GM21367 (cell line): ENCODE results near the gene WFDC5.
"Not testable (repeated sequence)": the region's sequence is repeated elsewhere in the genome, so short reads cannot be mapped to it uniquely, and the experiment has no call there.

ENCODE experiments used
- ATAC-seq: cut with Tn5 transposase; IDR thresholded peaks from one replicate; pipeline ENCODE4 v1.9.1; 2021; ENCODE audit not compliant: unreplicated experiment

Gene WFDC5, protein sequence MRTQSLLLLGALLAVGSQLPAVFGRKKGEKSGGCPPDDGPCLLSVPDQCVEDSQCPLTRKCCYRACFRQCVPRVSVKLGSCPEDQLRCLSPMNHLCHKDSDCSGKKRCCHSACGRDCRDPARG

DNA sequence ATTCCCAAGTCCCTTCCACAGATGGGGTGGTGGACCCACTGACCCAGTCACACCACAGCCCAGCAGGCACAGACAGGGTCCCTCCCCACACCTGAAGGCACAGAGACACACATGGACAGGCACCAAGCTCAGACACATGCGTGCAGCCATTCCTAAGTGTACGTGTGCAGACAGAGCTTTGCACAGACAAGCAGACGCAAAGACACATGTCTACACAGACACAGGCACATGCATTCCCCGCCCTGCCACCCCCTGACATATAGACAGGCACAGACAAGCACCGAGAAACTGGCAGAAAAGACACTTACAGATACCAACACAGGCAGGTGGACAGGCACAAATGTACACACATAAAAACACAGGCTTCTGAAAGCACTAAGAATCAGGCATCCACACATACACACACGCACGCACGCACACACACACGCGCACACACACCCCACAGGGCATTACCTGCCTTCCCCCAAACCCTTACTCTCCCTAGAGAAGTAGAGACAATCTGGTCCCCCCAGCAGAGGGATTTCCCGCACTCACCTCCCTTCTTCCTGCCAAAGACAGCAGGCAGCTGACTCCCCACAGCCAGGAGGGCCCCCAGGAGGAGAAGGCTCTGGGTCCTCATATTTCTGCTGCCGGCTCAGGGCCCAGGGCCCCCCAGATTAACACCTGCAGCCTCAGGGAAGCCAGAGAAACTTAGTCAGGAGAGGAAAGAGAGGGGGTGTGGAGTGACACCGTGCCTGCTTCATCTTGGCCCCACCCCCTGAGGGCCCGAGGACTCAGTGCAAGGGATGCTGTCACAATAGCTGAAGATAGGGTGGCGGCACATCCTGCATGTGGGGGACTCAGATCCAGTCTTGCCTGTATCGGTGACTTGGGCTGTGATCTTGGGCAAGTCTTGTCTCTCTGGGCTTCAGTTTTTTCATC is at the start of gene WFDC5:
Gene WFDC5 (minus strand): TSS at position 710 of the 921 bp plus-strand sequence. CDS start 91 bp downstream, at position 619.
- no peak for ATAC-seq

DNA sequence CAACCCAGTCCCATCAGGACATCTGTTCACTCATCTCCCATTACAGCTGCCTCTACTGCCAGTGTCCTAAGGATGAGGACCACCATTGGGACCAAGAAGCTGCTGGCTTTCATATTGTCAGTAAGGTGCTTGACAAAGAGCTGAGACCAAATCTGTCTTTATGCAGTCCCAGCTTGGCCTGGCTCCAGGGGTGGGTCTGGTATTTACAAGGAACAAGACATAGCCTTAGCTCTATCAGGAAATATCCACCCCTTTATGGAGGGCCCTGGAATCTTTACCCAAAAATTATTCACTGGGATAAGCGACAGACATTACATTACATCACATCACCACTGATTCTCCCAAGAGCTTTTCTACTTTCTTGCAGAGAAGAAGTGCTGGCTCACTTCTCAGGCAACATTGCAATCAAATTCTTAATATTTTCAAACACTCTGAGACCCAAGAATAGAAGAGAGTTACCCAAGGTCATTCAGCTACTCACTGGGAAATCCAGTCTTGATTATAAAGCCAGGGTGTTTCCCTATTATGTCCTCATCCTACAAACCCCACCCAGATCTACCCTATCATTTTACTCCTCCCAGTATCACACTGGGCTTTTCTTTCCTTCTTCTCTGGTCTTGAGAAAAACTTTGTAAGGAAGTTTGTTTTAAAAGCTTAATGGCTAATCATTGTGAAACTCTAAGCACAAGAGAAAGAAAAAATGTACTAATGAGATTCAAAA is 48.3 kb upstream of the WFDC5 start:
- ATAC-seq: no peak

DNA sequence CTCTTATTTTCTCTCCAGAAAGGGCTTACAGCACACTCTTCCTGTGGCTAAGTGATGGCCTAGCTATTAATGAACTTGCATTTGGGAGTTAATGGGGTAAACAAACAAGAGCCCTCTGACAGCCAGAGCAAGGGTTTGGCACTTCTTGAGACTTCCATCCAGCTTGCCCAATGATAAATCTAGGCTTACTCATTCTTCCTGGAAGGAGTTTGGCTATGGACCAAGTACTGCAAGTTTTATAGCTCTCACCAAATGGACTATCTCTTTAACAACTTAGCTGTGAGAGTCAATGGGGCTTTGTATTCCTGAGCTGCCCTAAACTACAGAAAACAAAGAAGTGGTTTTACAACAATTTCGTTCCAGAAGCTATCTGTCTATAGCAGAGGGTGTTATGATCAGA is 43.0 kb upstream of the WFDC5 start:
- no peak for ATAC-seq

DNA sequence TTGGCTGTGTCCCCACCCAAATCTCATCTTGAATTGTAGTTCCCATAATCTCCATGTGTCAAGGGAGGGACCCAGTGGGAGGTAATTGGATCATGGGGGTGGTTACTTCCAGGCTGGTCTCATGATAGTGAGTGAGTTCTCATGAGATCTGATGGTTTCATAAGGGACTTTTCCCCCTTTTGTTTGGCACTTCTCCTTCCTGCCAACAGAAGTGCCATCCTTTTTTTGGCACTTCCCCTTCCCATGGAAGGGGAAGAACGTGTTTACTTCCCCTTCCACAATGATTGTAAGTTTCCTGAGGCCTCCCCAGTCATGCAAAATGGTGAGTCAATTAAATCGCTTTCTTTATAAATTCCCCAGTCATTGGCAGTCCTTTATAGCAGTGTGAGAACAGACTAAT is 41.7 kb upstream of the WFDC5 start:
- no peak for ATAC-seq

DNA sequence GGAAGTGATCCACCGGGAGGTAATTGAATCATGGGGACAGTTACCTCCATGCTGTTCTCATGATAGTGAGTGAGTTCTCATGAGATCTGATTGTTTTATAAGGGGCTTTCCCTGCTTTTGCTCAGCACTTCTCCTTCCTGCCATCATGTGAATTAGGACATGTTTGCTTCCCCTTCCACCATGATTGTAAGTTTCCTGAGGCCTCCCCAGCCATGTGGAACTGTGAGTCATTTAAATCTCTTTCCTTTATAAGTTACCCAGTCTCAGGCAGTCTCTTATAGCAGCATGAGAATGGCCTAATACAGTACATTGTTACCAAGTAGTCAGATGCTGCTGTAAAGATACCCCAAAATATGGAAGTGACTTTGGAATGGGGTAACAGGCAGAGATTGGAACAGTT is 39.8 kb upstream of the WFDC5 start:
- not testable (repeated sequence) for ATAC-seq

DNA sequence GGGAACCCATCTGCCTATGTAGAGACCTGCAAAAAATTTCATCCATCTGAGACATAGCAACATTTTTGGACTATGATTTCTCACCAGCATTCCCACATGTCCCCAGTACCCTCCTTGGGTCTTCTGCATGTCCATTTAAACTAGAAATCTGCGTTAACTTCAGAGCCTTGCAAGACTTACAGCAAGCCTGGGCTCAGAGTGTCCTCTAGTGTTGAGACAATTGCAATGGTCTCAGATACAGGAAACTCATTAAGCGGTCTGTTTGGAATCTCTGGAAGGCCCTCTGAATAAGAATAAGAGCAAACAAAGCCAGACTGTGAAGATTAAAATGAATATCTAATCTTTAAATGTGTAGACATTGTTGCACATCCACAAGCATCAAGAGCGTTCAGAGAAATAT is 39.2 kb upstream of the WFDC5 start:
- ATAC-seq: no peak

DNA sequence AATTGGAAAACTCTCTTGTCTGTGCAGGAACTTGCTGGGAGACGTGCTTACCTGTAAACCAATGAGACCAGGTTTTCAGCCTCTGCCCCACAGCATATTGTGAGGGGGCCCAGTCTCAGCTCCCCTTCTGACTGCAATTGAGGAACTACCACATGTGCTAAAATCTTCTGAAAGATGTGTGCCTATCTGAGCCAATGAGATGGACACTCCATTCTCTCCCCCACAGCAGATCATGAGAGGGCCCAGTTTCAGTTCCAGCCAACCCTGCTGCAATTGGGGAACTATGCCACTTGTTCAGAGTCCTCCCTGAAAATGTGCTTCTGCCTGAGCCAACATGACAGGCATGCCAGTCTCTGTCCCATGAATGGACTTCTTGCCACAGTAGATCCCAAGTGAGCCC is 38.8 kb upstream of the WFDC5 start:
- no peak for ATAC-seq

DNA sequence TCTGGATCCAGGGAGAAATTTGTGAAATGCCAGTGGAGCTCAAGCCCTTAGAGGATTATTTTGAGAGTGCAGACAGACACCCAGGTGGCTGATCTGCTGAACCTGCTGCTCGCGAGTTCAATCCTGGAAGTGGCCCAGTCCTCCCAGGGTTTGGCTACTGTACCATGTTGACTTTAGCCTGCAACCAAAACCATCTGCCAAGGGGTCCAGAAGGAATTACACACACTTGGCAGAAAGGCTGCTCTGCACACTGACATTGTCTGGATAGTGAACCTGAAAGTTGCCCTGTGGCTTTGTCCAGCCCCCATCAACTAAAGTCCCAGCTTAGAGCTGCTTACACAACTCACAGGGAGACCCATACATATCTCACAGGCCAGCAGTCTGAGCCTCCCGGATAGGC is 38.2 kb upstream of the WFDC5 start:
- ATAC-seq: no peak

DNA sequence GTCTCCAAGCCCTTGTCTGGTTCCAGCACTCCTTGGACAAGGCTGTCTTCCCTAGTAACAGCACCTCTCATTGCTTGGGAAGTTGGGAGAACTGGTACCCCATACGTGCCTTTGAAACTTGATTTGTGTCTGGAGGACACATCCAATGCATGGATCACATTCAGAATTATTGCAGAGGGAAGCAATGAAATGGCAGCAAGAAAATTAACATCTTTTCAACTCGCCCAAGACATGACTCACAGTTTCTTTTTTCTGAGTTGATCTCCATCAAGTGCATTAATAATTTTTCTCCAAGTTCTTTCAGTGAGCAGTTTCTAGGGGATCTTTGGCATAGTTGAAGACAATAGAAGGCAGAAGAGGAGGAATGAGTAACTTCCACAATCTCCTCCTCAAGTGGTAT is 37.4 kb upstream of the WFDC5 start:
- ATAC-seq: no peak

DNA sequence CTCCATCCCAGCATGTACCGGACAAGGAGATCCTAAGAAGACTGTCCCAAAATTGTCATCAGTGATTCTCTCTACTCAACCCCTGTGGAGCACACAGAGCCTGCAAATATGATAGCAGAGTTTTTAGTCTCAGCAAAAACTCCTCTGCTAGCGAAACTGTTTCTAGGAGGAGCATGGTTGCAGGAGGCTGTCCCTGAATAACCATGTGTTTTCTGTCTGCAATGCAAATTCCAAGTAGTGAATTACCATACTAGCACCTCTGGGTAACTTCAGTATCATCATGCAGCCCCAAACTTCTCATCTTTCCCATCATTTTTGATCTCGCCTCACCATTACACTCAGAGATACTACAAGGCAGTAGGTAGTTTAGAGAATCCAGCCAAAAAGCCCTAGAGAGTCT is 34.1 kb upstream of the WFDC5 start:
- ATAC-seq: no peak

DNA sequence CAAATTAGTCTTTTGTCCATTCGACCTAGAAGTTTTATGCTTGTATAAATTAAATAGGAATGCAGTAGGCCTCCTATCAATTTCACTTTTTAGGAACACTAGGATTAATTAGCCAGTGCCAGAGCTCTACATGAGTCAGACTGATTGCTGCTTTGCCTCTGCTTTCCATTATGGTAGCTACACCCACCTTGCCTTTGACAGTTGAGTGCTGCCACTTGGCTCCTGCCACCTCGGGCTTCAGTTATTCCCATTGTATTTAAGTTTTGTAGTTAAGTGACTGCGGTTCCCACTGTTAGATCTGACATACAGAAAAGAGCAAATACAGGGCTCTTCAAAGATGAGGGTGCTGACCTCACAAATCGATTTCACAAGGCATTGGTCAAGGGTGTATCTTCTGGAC is 25.9 kb upstream of the WFDC5 start:
- no peak for ATAC-seq

DNA sequence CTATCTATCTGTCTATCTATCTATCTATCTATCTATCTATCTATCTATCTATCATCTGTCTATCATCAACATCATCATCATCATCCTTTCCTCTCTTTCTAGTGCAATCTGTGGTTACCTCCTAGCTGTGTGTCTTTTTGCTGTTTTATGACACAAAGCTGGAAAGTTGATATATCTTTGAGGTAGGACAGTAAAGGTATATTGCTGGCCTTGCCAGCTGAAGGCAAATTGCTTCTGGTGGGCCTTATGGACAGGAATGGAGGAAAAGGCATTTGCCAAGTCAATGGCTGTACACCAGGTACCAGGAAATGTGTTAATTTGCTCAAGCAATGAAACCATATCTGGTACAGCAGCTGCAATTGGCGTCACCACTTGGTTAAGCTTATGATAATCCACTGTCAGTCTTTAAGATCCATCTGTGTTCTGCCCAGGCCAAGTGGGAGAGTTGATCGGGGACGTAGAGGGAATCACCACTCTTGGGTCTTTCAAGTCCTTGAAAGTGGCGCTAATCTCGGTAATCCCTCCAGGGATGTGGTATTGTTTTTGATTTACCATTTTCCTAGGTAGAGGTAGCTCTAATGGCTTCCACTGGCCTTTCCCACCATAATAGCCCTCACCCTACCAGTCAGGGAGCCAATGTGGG is 24.9 kb upstream of the WFDC5 start:
- not testable (repeated sequence) for ATAC-seq

DNA sequence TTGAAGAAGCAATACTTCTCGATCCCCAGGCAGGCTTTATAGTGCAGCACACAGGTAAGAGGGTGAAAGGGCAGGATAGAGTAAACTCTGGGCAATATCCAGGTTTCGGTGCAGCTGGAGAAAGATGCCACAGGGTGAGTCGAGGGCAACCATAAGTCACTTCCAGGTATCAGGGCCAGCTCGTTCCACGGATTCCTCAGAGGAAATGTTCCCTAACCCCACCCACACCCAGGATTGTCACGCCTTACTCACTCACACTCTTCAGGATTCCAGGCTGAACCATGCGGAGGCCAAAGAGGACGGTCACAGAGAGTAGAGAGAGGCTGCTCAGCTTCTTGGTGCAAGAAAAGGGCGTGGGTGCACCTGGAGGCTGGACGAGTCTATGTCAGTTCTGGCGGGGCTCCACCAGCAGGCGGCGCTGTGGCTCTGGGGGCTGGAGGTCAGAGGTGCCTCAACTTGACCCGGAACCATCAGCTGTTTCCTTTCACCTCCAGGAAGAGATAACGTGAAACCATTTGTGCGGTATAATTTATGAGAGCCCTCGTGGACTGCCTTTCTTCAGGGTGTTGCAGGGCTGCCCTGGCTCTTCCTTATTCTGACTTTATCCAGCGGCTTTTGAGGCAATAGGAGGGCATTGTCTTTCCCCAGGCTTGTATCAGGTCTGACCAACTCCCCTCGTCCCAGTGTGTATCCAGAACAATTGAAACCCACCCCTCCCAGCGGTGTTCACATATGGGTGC is 23.8 kb upstream of the WFDC5 start:
- ATAC-seq: no peak

DNA sequence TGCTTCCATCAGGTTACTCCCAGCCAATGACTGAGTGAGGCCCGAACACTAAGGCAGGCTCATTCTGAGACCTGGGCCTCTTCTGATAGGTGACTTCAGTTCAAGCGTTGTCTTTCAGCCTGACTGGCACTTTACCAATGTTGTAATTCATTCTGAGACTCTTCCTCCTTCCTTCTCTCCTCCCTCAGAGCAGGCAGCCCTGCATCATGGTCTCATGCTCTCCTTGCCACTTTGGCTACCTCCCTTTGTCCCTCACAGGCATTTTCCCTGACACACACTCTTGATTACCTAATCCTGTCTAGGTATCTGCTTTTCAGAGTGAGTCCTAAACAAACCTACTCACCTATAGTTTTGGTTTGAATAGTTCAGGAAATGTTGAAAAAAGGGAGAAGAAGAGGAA is 21.9 kb upstream of the WFDC5 start:
- ATAC-seq: no peak

DNA sequence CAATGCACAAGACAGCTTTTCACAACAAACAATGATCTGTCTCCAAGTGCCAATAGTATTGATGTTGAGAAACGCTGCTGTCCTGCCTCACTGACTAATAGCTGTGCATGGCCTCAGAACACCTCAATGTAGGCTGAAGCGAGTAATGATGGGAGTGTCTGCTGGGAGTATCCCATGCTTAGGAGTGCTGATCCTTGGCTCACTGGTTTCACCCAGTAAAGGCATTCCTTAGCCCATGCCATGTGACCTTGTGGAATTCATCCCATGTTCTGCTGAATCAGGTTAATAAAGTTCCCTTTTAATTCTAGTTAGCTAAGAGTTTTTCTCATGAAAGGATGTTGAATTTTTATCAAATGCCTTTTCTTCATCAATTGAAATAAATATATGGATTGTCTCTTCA is 13.1 kb upstream of the WFDC5 start:
- no peak for ATAC-seq

DNA sequence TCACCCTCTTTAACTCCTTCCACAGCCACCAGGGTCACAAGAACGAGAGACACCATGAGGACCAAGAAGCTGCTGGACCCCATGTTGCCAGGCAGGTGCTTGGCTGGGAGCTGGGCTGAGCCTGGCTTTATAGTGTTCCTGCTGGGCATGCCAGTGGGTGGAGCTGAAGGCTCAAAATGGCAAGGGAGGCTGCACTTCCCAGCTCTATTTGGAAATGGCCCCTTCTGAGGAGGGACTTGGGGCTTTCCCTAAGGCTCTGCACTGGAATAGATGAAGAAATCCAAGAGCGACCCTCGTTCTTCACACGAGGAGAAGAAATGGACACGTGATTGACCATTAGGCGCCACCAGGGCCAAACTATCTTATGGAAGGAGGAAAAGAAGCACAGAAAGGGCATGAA is 9.4 kb upstream of the WFDC5 start, which contains the start of gene WFDC12:
Gene WFDC12 (minus strand): TSS at position 101 of the 400 bp plus-strand sequence. CDS start 18 bp downstream, at position 83.
- ATAC-seq: no peak

DNA sequence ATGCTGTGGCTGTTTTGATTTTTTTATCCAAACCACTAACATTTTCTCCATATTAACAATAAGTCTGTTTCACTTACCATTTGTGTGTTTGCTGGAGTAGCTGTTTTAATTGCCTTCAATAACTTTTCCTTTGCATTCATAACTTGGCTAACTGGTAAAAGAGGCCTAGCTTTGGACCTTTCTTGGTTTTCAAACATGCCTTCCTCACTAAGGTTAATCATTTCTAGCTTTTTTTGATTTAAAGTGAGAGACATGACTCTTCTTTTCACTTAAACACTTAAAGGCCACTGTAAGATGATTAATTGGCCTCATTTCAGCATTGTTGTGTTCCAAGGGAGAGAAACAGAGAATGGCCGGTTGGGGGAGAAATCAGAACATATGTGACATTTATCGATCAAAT is 6.4 kb upstream of the WFDC5 start:
- no peak for ATAC-seq

DNA sequence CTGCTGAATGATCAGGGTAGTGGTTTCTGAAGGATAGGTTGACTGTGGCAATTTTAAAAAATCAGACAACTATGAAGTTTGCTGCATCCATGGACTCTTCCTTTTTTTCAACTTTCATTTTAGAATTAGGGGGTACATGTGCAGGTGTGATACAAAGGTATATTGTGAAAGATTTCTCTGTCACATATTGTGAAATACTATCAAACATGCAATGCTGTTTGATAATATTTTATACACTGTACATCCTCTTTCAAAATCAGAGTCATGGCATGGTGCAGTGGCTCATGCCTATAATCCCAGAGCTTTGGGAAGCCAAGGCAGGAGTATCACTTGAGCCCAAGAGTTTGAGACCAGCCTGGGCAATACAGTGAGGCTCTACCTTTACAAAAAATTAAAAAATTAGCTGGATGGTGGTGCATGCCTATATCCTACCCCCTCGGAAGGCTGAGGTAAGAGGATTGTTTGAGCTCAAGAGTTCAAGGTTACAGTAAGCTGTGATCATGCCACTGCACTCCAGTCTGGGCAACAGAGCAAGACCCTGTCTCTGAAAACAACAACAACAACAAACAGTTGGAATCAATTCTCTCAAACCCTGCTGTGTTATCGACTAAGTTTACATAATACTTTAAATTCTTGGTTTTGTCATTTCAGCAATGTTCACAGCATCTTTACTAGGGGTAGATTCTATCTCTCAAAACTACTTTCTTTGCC is 4.7 kb upstream of the WFDC5 start:
- no peak for ATAC-seq

DNA sequence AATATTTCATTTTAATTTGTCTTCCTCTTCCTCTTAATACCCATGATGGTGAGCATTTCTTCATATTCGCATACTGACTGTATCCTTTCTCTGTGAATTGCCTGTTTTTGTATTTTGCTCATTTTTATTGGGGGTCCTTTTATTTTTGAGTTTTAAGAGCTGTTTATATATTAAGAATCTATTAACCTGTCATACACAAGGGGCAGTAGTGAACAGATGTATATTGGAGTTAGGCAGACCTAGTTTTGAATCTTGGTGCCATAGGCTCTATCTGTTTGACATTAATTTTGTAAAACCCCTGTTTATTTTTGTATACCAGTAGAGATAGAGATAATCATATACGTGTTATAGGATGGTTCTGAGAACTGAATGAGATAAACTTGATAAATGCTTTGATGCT is 3.1 kb upstream of the WFDC5 start:
- no peak for ATAC-seq

DNA sequence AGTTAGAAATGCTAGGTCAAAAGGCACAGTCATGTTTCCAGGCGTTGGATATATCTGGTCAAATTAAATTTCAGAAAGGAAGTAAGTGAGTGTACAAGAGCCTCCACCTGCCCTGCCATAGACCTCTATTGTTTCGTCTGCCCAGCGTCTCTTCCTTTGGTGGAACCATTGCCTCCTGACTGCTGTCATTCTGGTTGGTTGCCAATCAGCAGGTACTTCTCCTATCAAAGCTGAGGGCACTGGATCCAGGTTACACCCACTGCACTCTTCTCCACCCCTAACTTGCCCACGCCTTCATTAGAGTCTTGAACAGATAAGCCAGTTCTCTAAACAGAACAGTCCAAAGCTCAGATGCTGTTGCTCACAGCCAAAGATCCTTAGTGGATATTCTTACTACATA is 2.6 kb upstream of the WFDC5 start:
- ATAC-seq: no peak
